K562 (cell line): ENCODE data around the gene DEF6. TPM values are rescaled to one million over a fixed set of nuclear protein-coding genes. Genes with fewer than 3 reads are reported as not detected.
A peak's percentile ranks its signal among the peaks of the same experiment; 100 is the strongest.

Source experiments
- ATF7 ChIP-seq: fragments of 450-650 bp; IDR thresholded peaks from 2 replicates; pipeline ENCODE4 v1.7.1; 2014; ENCODE audit warnings: mild to moderate bottlenecking, moderate library complexity
- BRD9 ChIP-seq: fragments of 450-650 bp; IDR thresholded peaks from 2 replicates; pipeline ENCODE4 v1.6.1; 2018; ENCODE audit warnings: low read depth; ENCODE audit not compliant: partially characterized antibody
- E2F8 ChIP-seq: fragments of 450-650 bp; IDR thresholded peaks from 2 replicates; pipeline ENCODE4 v1.7.1; 2018; ENCODE audit warnings: mild to moderate bottlenecking, low read depth; ENCODE audit not compliant: partially characterized antibody
- MAFF ChIP-seq: IDR thresholded peaks from 2 replicates; pipeline ENCODE4 v1.6.1; 2012; ENCODE audit warnings: low read length, improper control_type of control experiment
- PREB ChIP-seq: sonication (generic); formaldehyde crosslinking; IDR thresholded peaks from 2 replicates; pipeline ENCODE4 v1.8.1; 2023; ENCODE audit warnings: mild to moderate bottlenecking, missing genetic modification reagents
- RBM39 ChIP-seq: fragments of 200-400 bp; formaldehyde crosslinking; optimal IDR thresholded peaks from 2 replicates; pipeline ENCODE3; 2018; ENCODE audit warnings: low read depth, low read length
- RERE ChIP-seq: sonication (generic); formaldehyde crosslinking; IDR thresholded peaks from 2 replicates; pipeline ENCODE4 v1.8.0; 2023; ENCODE audit warnings: missing genetic modification reagents, mild to moderate bottlenecking, borderline replicate concordance
- STAT5A ChIP-seq: IDR thresholded peaks from 2 replicates; pipeline ENCODE4 v1.6.1; 2012; ENCODE audit warnings: low read length, inconsistent platforms, borderline replicate concordance
- TARDBP ChIP-seq: fragments of 450-650 bp; IDR thresholded peaks from 2 replicates; pipeline ENCODE4 v1.6.1; 2016
- polyA plus RNA-seq, 8 experiments: library from polyadenylated mRNA; depleted of rRNA in 4 of 8; stranded (reverse) in 5 of 8; unstranded in 3 of 8; fragments of >200 nt; fragmentation: Nextera tagmentation in 2 of 8; fragmentation: Illumina TruSeq in 1 of 8; extraction: Ambion mirVana in 2 of 8; extraction: Trizol in 1 of 8; gene quantifications; 2 replicates each; pipeline versions ENCODE4 v1.2.1 to v1.2.3, GENCODE V29; 2011 to 2014; ENCODE audit warnings: inconsistent platforms in 1 of 8, missing spikeins in 1 of 8
- total RNA-seq, 7 experiments: library from RNA; depleted of rRNA in 6 of 7; stranded (reverse); fragments of >200 nt in 6 of 7; fragmentation: Illumina TruSeq in 2 of 7; extraction: Trizol in 2 of 7; gene quantifications; 2 replicates each; pipeline versions ENCODE4 v1.2.1 to v1.2.3, GENCODE V29; 2011 to 2021; ENCODE audit warnings: low replicate concordance in 1 of 7

DEF6 gene
- total and polyA plus RNA-seq, 9 of the 15 experiments (the other 6 are each of a cell fraction or from before 2014, with no cell fraction given) = 1.3 to 44.6 (median 22.7) TPM

GRCh38 chr6:35259194-35259947 is 38.2 kb upstream of the DEF6 start, which contains the start of gene ZNF76 (continued):
- peak; percentile 98 for TF ChIP-seq ATF7
- TF ChIP-seq MAFF = no peak
- peak; percentile 67; the same call in 1 of the 2 replicates for TF ChIP-seq PREB (CRISPR knock-in tag)
- TF ChIP-seq RERE (CRISPR knock-in tag) = 0 out of 2 replicates have a peak, but pooled peaks have one; percentile 78
- TF ChIP-seq BRD9 = no peak
- TF ChIP-seq TARDBP = peak; percentile 98
- peak; percentile 40; the same call in 1 of the 2 replicates for TF ChIP-seq STAT5A
- TF ChIP-seq E2F8 = no peak
- TF ChIP-seq RBM39 = no peak
